ENCODE measurements around the gene PRKAR1B.

DNA sequence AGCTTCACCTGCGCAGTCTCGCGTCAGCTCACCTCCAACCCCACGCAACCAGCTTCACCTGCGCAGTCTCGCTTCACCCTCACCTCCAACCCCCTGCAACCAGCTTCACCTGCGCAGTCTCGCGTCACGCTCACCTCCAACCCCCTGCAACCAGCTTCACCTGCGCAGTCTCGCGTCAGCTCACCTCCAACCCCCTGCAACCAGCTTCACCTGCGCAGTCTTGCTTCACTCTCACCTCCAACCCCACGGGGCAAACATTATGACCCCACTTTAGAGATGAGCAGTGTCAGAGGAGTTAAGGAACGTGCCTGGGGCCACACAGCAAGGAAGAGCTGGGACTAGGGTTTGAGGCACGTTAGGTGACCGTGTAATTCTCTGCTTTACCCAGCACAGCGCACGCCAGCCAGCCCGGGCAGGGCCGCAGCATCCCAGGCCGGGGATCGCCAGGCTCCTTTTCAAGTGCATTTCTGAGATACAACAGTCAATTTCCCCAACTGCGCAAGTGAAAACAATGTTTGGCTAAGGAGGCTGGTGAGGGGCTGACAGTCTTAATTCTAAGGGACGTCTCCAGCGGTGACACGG lies 184.9 kb downstream of the PRKAR1B start:
- TF ChIP-seq GATA3 (IDR thresholded peaks at IDR 0.05; ENCODE audit: low read depth, low read length) (no peak), GATA2 (IDR thresholded peaks at IDR 0.05; ENCODE audit: low read depth, low read length) (no peak)

Data from SH-SY5Y (cell line).